DND-41 (cell line): ENCODE measurements around the gene CDKN2B.

ENCODE experiments used
- CTCF ChIP-seq: IDR thresholded peaks from 2 replicates; pipeline ENCODE4 v1.5.1; 2012; ENCODE audit warnings: borderline replicate concordance, low read length, moderate library complexity, mild to moderate bottlenecking; ENCODE audit not compliant: poor library complexity, severe bottlenecking; ENCODE audit errors: extremely low read depth
- EZH2 ChIP-seq: IDR thresholded peaks from 3 replicates; pipeline ENCODE4 v1.6.1; 2012; ENCODE audit warnings: borderline replicate concordance, low read depth, mild to moderate bottlenecking, moderate library complexity, low read length, inconsistent platforms; ENCODE audit not compliant: severe bottlenecking

GRCh38 chr9:22046243-22046885 is 37.3 kb upstream of the CDKN2B start:
- no peak for TF ChIP-seq CTCF
- no peak for TF ChIP-seq EZH2
